NCI-H1105 (cell line): Measurements from ENCODE around the gene DCAF4.

Source experiments
- DNase-seq: peaks from one replicate; lab custom pipeline; 2025; lab: John Stamatoyannopoulos, UW

The DCAF4 gene, protein sequence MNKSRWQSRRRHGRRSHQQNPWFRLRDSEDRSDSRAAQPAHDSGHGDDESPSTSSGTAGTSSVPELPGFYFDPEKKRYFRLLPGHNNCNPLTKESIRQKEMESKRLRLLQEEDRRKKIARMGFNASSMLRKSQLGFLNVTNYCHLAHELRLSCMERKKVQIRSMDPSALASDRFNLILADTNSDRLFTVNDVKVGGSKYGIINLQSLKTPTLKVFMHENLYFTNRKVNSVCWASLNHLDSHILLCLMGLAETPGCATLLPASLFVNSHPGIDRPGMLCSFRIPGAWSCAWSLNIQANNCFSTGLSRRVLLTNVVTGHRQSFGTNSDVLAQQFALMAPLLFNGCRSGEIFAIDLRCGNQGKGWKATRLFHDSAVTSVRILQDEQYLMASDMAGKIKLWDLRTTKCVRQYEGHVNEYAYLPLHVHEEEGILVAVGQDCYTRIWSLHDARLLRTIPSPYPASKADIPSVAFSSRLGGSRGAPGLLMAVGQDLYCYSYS

DNA sequence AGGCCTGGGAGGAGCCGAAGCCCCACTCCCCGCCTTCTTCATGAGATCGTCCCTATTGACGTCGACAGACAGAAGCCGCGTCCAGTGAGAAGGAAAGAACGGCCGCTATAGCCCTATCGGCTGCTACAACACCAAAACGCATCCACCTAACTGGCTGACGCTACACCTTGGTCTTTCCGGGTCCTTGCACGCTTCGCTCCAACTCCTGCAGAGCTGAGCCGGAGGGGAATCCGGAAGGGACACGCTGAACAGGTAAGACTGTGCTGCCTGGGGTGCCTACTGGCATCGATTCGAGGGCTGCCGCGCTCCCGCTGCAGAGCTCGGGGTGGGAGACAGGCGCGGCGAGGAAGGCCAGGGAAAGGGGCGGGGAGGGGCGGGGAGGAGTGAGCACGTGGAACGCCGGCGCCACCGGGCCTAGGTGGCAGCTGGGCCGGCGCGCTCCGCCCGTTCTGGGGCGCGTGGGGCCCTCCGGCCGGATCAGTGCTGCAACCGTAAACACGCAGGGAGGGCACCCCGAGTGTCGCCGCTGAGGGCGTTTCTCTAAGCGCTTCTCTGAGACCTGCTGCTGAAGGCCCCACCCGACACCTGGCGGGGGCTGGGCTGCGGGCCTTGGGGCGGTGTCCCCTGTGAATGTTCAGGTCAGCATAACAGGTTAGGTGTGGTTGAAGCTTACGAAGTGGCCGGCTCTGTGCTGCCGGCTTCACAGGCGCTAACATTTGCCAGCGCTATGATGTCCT, at the start of gene DCAF4:
DCAF4 (plus strand) TSS at position 173 of the 737 bp plus-strand sequence. CDS start 11,515 bp downstream, outside the sequence.
- peak; percentile 97 for DNase-seq

DNA sequence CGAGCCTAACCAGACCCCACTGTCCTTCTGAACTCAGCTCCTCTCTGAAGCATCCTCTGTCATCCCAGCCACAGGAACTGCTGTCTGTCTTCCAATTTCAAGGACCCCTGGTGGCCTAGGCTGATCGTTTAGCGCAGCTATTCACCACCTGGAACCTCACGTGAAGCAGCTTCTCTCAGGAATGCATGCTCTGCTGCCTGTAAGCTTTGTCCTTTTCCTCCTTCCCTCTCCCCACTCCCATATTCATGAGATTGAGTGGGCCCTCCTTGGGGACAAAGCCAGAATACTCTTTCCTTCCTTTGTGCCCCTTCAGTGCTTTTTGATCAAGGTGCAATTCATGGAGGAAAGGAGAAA, 49.6 kb upstream of the DCAF4 start:
- DNase-seq: no peak

DNA sequence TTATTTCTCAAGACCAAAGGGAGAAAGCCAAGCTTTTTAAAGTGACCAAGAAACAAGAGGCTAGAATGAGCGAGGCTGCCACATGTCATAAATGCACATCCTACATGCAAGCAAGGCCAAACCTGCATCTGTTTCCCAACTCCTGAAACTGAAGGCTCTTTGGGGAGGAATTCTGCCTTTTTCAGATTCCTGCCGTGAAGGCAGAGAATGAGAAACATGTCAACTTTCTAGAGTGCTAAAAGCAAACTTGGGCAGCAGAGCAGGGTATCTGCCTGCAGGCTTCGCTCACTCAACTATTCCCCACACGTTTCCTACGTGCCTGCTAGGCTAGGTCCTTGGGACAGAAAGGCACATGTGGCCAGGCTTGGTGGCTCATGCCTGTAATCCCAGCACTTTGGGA, 47.5 kb upstream of the DCAF4 start:
- DNase-seq: no peak

DNA sequence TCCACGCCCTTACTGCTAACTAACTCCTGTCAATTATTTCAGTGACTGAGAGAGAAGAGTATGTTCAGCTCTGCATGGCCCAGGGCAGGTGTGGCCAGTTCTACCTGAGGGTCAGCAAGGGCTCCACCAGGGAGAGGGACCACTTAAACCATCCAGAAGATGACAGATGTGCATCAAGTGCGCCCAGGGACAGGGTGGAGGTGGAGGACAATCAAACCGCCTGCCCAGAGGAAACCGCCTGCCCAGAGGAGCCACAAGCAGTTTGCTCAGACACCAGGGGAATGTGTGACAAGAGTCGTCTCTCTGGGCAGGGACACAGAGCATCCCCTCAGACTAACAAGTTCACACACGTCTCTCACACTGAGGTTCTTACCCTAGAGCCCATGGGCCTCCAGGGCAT, 46.8 kb upstream of the DCAF4 start:
- DNase-seq: no peak

DNA sequence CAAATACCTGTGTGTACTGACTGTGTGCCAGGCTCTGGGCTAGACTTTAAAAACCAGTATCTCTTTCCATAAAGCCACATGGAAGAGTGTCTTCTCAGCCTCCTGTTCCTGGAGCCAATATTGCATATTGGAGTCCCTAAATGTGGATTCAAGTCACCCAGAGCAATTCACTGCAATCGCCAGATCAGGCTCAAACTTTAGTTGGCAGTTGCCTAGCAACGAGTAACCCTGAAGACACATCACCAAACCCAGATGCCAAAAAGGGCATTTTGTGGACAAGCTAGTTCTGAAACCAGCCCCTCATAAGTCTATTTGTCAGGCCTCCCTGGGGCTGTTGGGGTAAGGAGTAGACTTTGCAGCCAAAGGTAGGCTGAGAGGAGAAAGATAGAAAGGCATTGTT, 46.1 kb upstream of the DCAF4 start:
- DNase-seq: no peak

DNA sequence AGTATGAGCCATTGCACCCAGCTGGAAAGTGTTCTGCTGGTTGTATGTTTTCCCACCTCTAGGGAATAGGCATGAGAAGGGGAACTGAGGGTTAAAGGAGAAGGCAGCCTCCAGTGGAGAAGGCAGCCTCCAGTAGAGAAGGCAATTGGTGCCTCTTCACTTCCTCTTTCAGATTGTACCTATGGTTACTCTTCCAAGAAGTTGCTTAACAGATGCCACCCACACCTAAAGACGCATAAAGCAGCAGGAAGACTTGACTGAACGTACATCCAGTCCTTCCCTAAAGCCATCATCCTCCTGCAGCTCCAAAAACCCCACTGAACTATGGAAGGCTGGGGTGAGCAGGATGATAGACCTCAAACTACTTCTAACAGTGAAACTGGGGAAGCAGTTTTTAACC, 45.4 kb upstream of the DCAF4 start:
- no peak for DNase-seq

DNA sequence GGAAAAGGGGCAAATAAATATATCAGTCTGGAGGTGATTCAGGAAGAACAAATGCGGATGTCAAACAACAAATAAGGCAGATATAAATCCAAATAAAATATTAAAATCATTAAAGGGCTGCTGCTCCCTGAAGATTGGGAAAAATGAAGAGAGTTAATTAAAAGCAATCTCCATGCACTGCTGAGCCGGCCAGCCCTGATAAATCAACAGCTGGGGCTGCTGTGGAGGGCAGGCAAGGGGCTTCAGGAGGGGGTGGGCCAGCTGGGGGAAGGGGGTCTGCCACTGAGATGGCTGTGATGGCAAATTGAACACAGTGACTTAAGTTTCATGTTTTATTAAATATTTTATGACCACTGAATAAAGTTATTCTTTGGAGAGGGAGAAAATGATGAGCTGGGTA, 44.7 kb upstream of the DCAF4 start:
- no peak for DNase-seq

DNA sequence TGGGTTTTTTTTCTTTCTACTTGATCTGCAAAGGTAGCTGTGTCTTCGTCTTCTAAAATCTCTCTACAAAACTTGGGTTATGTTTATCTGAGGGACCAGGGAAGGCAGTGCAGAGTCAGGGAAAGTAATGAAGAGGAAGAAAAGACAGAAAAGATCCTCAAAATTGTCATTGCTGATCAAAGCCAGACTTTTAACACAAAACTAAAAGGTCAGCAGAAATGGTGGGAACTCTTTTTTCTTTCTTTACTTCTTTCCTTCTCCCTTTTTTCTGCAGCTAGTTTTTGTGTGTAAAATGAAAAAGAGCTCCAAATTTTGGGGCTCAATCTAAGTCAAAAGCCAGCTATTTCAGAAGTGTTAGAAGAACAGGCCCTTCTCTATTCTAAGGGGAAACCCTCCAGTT, 44.2 kb upstream of the DCAF4 start:
- DNase-seq: no peak

DNA sequence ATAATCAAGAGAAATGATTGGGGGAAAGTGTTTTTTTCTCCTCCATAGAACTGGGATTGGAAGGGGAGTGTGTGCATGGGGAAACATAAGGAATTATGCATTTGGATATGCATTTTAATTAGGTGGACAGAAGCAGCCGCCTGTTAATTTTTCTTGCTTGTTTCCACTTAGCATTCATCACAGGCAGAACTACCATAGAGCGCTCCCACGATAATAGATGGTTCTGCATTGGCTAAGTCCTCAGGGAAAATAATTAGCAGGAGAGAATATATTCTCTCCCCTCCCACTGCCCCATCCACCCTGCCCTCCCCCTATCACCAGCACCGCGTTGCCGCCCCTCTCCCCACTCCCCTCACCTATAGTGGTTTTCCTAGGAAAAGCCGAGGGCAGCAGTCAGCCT, 43.8 kb upstream of the DCAF4 start:
- DNase-seq: no peak

DNA sequence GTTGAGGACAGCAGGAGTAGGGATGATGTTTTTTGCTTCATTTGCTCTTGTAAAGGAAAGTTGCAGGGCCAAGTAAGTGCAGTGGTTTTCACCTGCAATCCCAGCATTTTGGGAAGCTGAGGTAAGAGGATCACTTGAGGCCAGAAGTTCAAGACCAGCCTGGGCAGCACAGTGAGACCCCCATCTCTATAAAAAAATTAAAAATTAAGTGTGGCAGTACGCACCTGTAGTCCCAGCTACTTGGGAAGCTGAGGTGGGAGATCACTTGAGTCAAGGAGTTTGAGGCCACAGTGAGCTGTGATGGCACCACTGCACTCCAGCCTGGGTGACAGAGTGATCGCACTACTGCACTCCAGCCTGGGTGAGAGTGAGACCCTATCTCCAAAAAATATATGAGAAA, 43.2 kb upstream of the DCAF4 start:
- DNase-seq: no peak

DNA sequence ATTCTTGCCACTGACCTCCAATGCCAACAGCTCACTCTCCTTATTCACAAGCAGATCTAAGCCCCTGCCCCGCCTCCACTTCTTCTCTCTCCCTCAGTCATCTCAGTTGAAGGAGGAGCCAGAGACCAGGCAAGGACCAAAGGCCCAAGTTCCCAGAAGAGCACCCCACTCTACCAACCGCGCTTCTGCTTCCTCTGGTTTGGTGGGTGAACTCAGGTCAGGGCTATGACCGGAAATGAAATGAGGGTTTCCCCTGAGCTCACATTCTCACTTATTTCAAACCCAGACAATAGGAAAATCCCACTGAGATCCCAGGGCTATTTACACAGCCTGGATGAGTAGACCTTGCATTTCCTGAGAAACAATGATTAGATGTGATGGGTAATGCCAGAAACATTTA, 42.3 kb upstream of the DCAF4 start:
- DNase-seq: no peak

DNA sequence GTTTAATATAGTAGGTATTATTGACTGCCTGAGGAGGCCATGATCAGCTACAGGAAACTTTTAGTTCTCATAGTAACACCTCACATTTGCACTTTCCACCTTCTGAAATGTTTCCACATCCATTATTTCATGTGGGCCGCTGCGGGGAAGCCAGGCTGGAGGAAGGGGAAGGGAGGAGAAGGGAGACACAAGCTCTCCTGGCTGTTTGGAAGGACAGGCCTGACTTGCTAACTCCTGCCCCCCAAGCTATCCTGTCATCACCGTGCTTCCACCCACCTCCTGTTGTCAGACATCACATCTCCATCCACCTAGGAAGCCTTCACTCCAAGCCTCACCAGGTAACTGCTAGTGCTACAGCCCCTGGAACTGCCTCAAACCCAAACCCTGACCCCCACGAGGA, 41.9 kb upstream of the DCAF4 start:
- DNase-seq: no peak

DNA sequence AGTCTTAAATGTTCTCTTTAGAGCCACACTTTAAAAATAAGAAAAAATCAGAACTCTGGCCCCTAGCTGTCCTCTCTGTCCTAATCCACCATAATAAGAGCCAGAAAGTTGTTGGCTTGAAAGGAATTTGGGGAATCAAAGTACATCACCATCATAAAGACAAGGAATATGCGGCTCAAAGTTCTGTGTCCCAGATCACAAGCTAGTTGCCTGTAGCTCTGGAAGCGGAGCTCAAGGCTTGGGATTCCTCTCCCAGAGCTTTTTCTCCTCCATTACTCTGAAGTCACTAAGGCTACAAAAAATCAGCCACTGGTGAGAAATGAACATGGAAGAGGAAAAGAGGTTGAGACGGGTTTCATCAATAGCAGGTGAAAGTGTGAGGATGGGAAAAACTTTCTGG, 38.8 kb upstream of the DCAF4 start:
- DNase-seq: no peak

DNA sequence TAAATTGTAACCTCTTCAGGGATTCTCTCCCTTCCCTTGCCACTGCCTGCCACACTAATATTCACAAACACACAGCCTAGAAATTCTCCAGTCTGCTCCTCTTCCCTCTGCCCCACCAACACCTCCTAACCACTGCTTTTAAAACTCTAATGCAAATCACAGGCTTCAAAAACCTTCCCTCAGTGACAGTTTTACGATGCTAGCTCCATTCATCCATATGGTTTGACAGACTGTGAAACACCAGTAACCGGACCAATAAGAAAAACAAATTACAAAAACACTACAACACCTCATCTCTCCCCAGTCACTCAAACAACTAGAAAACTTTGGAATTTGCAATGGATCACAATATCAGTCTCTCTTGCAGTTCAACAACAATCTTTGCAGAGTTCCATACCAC, 38.1 kb upstream of the DCAF4 start:
- no peak for DNase-seq

DNA sequence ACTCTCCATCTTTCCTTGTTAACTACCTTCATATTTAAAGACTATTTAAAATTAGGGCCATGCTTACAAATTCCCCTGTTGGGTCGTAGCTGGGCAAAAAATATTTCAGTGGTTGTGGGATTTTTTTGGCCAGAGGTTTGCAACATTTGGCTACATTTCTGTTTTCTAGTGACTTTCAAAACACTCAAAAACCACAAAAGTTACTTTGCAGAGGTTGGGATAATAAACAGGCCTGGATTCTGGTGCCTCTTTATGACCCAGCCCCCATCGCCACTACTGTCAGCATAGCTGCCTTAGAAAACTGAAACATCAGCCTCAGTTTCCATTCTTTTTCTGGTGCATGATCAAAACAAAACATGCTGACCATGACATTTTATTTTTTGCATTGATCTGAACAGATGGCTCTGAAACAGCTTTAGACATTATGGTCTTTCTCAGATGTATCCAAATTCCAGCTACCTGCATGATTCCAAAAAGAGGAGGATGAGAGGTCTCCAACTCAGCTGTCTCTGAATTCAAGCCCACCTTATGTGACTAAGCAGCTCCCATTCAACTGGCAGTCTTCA, 37.5 kb upstream of the DCAF4 start:
- no peak for DNase-seq

DNA sequence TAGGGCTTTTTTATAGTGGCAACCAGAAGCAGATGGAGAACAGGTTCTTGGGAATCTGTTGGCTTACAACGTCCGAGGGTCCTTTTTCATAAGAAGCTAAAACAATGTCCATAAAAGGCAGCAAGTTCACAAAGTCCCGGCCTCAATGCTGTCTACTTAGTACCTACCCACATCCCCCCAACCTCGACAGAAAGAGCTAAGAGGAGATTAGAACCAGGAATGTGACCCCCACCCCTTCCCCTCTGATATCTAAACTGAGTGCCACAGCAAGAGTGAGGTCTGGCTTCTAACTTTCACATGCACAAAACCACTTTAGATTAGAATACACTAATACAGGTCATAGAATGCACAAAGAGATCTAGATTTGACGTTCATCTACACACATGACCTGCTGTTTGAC, 36.9 kb upstream of the DCAF4 start:
- no peak for DNase-seq

DNA sequence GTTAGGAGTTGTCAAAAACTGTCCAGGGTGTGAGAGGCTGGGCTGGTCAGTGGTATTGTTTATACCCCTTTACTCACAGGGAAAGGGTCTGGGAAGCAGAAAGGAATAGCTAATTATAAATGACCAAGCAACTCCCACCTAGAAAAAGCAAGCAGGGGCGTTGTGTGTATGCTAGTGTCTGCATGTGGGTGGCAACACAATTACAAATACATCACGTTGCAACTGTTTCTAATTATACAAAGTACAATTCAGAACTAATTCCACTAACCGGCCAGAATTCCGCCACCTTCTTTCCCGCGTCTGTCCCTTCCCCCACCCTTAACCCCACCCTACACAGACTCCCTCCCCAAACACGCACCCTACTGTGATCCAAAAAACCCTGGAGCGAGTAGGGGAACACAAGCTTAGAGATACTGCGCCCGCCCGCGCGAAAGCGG, 34.6 kb upstream of the DCAF4 start:
- no peak for DNase-seq

DNA sequence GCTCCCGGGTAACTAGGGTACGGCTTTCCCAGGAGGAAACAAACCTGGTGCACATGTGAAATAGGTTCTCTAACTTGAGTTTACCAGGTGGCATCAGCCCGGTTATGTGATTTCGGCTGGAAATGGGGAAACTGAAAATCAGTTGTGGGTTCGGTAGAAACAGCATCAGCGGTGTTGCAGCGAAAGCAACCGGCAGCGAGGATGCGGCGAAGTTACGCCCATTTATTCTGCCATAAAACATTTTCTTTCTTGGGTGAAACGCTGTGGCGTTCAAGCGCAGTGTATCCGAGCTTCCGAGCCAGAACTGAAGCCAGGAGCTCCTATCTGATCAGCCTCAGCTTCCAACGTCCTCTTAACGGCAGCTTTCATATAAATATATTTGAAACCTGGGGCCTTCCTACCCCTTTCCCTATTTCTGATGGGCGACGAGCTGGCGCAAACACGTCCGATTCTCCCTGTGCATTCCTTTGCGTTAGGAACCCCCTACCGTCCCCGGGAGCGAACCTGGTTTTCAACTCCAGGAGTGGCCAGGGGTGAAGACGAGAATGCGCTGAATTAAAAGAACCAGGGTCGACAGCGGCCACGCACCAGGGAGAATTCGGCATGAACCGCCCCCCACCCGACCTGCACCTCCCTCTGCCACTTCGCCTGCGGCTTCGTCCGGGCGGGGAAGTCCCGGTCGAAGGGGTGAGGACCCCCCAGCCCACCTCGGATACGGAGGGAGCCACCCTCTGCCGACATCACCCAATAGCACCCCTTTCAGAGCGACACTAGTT, 34.0 kb upstream of the DCAF4 start:
- no peak for DNase-seq

DNA sequence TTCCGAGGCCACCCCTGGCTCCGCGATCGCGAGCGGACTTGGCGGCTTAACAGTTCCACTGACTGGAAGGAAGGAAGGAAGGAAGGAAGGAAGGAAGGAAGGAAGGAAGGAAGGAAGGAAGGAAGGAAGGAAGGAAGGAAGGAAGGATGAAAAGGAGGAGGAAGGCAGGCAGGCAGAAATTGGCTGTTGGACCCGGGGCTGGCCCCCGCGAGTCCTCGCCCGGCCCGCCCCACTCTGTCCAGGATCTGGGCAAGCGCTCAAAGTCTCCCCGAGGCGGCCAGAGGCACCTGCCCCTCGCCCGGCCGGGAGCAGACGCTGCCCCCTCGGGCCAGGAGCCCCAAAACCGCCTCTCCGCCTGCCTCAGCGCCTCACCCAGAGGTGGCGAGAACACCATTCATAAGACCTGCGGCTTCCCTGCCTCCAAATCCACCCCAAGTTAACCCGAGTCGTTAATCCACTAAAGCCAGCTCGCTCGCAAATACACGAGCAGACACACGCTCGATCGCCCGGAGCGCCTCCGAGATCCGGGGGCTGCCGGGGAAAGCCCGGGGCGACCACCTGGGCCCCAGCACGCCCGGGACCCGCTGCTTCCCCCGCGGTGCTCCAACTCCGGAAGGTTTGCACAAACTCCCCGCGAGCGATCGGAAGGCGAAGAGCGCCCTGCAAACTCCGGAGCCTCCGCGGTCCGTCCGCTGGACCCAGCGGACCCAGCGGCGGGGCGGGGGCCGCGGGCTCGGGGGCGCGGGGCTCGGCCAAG, 33.2 kb upstream of the DCAF4 start:
- no peak for DNase-seq

DNA sequence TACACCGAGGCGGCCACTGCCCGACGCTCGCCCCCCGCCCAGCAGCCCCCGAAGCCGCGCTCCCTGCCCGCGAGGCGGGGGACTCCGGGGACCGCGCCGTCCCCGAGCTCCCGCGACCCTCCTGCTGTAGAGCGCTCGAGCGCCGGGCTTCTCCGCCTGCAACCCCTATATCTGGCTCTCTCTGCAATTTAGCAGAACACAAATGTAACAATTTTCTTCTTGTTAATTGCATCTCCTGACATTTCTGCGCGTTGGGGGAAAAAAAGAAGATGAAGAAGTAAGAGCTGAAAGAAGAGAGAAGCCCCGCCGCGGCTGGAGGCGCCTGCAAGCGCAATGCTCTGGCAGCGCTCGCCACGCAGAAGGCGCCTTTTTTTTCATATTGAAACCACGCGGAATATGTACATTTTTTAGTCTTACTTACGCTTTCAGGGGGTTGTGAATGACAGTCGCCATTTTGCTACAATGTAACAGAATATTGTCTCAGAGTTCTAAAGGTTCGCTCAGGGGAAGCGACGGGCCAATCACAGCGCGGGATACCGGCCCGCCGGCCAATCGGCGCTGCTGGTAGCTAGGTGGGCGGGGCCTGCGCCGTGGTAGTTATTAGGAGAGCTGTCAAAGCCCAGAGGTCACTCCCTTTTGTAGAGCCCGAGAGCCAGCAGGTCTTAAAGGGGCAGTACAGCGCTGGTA, 32.5 kb upstream of the DCAF4 start, which contains the start of gene DPF3:
DPF3 (minus strand) TSS at position 466 of the 687 bp plus-strand sequence; CDS start at position 453, 13 bp downstream.
- DNase-seq: peak; percentile 96

DNA sequence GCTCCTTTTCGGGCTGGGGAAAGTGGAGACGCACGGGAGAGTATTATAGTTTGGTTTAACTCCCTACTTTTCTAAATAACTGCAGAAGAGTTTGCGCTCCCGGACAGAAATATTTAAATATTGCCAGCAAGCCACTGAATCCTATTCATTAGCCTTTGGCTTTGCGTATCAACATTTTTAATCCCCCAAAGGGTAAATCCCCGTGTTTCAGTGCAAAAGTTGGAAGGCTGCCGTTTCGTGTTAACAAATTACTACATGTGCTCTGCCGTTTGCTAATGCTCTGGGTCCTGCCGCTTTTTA, 32.0 kb upstream of the DCAF4 start:
- DNase-seq: no peak
